Measurements from ENCODE around the gene PCBP1.

- TF ChIP-seq POLR2A (IDR thresholded peaks at IDR 0.05; ENCODE audit: low read length) (no peak), GATA1 (IDR thresholded peaks at IDR 0.05; ENCODE audit: low read depth, low read length) (no peak)
Observed at GRCh38 chr2:70046534-70046933, 40.7 kb upstream of the PCBP1 start.

All from erythroblast (primary cell).